HL-60 (cell line): Measurements from ENCODE around the gene NEDD4L.

Experiments
- POLR2AphosphoS5 ChIP-seq: IDR thresholded peaks from 2 replicates; pipeline ENCODE4 v1.6.1; 2012; ENCODE audit warnings: low read depth
- TF ChIP-seq, protein P1 (sequence below): IDR thresholded peaks from one replicate; pipeline ENCODE4 v1.5.1; 2011; ENCODE audit warnings: low read length, control low read depth, inconsistent platforms; ENCODE audit not compliant: insufficient read depth
- TF ChIP-seq, protein P2 (sequence below): IDR thresholded peaks from 2 replicates; pipeline ENCODE4 v1.6.1; 2012; ENCODE audit warnings: low read depth; ENCODE audit not compliant: insufficient replicate concordance

DNA sequence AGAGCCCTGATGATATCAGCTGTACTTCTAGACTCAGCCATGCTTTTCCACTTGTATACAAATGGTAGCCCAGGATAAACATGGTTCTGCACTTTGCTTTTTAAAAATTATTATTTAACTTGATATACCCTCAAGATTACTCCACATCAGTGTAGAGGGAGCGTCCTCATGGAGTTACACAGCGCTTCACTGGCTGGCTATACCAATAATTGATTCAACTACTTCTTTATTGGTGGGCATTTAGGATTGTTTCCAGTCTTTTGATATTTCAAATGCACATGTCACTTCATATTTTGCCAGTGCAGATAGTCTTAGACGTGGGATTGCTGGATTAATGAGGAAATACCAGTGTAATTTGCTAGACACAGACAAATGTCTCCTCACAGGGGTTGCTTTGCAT lies 10.8 kb upstream of the NEDD4L start:
- TF ChIP-seq, protein P1, sequence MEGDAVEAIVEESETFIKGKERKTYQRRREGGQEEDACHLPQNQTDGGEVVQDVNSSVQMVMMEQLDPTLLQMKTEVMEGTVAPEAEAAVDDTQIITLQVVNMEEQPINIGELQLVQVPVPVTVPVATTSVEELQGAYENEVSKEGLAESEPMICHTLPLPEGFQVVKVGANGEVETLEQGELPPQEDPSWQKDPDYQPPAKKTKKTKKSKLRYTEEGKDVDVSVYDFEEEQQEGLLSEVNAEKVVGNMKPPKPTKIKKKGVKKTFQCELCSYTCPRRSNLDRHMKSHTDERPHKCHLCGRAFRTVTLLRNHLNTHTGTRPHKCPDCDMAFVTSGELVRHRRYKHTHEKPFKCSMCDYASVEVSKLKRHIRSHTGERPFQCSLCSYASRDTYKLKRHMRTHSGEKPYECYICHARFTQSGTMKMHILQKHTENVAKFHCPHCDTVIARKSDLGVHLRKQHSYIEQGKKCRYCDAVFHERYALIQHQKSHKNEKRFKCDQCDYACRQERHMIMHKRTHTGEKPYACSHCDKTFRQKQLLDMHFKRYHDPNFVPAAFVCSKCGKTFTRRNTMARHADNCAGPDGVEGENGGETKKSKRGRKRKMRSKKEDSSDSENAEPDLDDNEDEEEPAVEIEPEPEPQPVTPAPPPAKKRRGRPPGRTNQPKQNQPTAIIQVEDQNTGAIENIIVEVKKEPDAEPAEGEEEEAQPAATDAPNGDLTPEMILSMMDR: no peak
- TF ChIP-seq, protein P2, sequence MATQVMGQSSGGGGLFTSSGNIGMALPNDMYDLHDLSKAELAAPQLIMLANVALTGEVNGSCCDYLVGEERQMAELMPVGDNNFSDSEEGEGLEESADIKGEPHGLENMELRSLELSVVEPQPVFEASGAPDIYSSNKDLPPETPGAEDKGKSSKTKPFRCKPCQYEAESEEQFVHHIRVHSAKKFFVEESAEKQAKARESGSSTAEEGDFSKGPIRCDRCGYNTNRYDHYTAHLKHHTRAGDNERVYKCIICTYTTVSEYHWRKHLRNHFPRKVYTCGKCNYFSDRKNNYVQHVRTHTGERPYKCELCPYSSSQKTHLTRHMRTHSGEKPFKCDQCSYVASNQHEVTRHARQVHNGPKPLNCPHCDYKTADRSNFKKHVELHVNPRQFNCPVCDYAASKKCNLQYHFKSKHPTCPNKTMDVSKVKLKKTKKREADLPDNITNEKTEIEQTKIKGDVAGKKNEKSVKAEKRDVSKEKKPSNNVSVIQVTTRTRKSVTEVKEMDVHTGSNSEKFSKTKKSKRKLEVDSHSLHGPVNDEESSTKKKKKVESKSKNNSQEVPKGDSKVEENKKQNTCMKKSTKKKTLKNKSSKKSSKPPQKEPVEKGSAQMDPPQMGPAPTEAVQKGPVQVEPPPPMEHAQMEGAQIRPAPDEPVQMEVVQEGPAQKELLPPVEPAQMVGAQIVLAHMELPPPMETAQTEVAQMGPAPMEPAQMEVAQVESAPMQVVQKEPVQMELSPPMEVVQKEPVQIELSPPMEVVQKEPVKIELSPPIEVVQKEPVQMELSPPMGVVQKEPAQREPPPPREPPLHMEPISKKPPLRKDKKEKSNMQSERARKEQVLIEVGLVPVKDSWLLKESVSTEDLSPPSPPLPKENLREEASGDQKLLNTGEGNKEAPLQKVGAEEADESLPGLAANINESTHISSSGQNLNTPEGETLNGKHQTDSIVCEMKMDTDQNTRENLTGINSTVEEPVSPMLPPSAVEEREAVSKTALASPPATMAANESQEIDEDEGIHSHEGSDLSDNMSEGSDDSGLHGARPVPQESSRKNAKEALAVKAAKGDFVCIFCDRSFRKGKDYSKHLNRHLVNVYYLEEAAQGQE: no peak
- TF ChIP-seq POLR2AphosphoS5: no peak
